Suprapubic skin (tissue), 4 donors: Measurements from ENCODE around the gene PHLDB2.

Source experiments
- EP300 ChIP-seq: sonication (generic); formaldehyde crosslinking; IDR thresholded peaks from one replicate; pipeline ENCODE4 v1.6.1; 2017; ENCODE audit warnings: antibody characterized with exemption
- POLR2A ChIP-seq, 2 donors: fragments of 450-650 bp; IDR thresholded peaks; one replicate each; pipeline ENCODE4 v1.6.1; 2017; ENCODE audit warnings: antibody characterized with exemption in 2 of 2, mild to moderate bottlenecking in 2 of 2, moderate library complexity in 2 of 2
- POLR2AphosphoS5 ChIP-seq, 3 donors: sonication (generic); formaldehyde crosslinking; IDR thresholded peaks; one replicate each; pipeline ENCODE4 v1.6.1; 2017; ENCODE audit warnings: antibody characterized with exemption in 3 of 3
- TF ChIP-seq, protein P1 (sequence below), 2 donors: fragments of 200-600 bp in 1 of 2; fragments of 450-650 bp in 1 of 2; sonication (generic) in 1 of 2; IDR thresholded peaks; one replicate each; pipeline ENCODE4 v1.5.1; 2016 to 2019; ENCODE audit warnings: antibody characterized with exemption in 2 of 2, mild to moderate bottlenecking in 1 of 2, moderate library complexity in 1 of 2

DNA sequence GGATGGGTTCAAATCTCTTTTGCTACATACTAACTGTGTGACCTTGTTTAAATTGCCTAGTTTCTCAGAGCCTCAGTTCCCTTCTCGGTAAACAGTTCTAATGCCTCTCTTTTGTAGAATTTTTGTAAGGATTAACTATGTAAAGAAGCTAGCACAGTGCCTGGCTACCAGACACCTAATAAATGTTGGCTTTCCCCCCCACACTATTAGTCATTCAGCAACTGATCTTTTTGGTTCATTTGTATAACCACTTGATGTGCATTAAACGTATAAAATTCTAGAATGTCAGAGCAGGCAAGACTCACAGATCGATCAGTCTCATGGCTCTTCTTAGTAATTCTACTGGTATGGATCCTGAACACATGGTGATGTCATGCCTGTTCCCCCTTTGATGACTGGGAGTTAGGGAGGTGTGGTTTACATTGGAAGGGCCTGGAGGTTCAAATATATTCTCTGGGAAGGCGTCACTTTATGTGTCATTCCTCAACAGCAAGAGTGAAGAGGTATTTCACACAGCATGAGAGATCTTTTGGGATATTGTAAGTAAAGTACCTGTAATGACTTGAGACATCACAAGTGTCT lies 146.1 kb downstream of the PHLDB2 start:
- TF ChIP-seq, protein P1, sequence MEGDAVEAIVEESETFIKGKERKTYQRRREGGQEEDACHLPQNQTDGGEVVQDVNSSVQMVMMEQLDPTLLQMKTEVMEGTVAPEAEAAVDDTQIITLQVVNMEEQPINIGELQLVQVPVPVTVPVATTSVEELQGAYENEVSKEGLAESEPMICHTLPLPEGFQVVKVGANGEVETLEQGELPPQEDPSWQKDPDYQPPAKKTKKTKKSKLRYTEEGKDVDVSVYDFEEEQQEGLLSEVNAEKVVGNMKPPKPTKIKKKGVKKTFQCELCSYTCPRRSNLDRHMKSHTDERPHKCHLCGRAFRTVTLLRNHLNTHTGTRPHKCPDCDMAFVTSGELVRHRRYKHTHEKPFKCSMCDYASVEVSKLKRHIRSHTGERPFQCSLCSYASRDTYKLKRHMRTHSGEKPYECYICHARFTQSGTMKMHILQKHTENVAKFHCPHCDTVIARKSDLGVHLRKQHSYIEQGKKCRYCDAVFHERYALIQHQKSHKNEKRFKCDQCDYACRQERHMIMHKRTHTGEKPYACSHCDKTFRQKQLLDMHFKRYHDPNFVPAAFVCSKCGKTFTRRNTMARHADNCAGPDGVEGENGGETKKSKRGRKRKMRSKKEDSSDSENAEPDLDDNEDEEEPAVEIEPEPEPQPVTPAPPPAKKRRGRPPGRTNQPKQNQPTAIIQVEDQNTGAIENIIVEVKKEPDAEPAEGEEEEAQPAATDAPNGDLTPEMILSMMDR (IDR thresholded peaks at IDR 0.05), result no peak
- TF ChIP-seq POLR2AphosphoS5 (IDR thresholded peaks at IDR 0.05) (no peak), POLR2A (IDR thresholded peaks at IDR 0.05) (no peak), EP300 (no peak)
